ENCODE data around the gene CHRNG. TPM values are rescaled to one million over a fixed set of nuclear protein-coding genes. Genes with fewer than 3 reads are reported as not detected.
"Not testable (repeated sequence)": the region's sequence is repeated elsewhere in the genome, so short reads cannot be mapped to it uniquely, and the experiment has no call there.

The CHRNG gene
- total RNA-seq, 2 experiments from 2014 or later, result not detected

DNA sequence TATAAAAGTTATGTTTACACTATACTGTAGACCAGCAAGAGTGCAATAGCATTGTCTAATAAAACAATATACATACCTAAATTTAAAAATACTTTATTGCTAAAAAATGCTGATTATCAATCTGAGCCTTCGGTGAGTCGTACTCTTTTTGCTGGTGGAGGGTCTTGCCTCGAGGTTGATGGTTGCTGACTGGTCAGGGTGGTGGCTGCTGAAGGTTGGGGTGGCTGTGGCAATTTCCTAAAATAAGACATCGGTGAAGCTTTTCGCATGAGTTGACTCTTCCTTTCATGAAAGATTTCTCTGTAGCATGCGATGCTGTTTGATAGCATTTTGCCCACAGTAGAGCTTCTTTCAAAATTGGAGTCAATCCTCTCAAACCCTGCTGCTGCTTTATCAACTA, 8.5 kb downstream of the CHRNG start:
- DNase-seq, result no peak
- POLR2A ChIA-PET, result no interaction called here
- Mint-ChIP-seq H3K27ac (no peak overlapping the region), H3K9me3 (peaks cover 4% of the 10 kb centered on the region), H3K4me1 (peaks cover 50% of the 10 kb centered on the region), H3K4me3 (no peak overlapping the region), H3K36me3 (ENCODE audit: low read depth) (peaks cover 45% of the 10 kb centered on the region), H3K27me3 (no peaks in the 10 kb centered on the region)
- CTCF ChIA-PET, result interaction anchor here (1.1 kb wide), 1 partner anchor 15 kb away, joined by 3 read pairs; no protein-coding TSS in a partner anchor

DNA sequence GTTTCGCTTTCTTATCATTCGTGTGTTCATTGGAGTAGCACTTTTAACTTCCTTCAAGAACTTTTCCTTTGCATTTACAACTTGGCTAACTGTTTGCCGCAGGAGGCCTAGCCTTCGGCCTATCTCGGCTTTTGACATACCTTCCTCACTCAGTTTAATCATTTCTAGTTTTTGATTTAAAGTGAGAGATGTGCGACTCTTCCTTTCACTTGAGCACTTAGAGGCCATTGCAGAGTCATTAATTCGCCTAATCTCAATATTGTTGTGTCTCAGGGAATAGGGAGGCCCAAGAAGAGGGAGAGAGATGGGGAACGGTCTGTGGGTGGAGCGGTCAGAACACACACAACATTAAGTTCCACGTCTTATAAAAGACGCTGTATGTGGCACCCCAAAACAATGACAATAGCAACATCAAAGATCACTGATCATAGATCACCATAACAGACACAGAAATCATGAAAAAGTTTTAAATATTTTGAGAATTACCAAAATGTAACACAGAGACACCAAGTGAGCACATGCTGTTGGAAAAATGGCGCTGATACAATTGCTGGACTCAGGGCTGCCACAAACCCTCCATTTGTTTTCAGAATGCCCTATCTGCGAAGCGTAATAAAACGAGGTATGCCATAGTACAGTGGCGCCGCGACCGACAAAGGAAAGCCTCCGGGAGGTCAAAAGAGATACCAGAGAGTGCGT, 10.3 kb downstream of the CHRNG start:
- H3K36me3 Mint-ChIP-seq (ENCODE audit: low read depth), result peaks cover 56% of the 10 kb centered on the region
- peaks cover 4% of the 10 kb centered on the region for H3K9me3 Mint-ChIP-seq
- peaks cover 68% of the 10 kb centered on the region for H3K4me1 Mint-ChIP-seq
- H3K27ac Mint-ChIP-seq, result peak overlapping the region; percentile 100
- ChIA-PET POLR2A (no interaction called here), CTCF (interaction anchor here (1.4 to 1.5 kb wide), 2 partner anchors 11 to 718 kb away, joined by 3 to 8 read pairs; partner anchors contain the start of gene CHRNG)
- no peaks in the 10 kb centered on the region for H3K27me3 Mint-ChIP-seq
- no peak for DNase-seq
- peak overlapping the region; percentile 99 for H3K4me3 Mint-ChIP-seq

GRCh38 chr2:232550354-232551249, 11.1 kb downstream of the CHRNG start, which contains the start of the genes EIF4E2 and TIGD1:
Gene EIF4E2 (plus strand): TSS chr2:232550689. CDS start chr2:232550725, 36 bp downstream.
Gene TIGD1 (minus strand): TSS chr2:232550557. CDS start chr2:232549882, 675 bp downstream.
- peak within 1 kb of the TSS; percentile 100 for H3K27ac Mint-ChIP-seq
- POLR2A ChIA-PET, result no interaction called here
- CTCF ChIA-PET, result interaction anchor here (0.8 to 1.5 kb wide), 4 partner anchors 12 to 717 kb away, joined by 3 to 8 read pairs (median 3); partner anchors contain the start of genes CHRNG and PRSS56

DNA sequence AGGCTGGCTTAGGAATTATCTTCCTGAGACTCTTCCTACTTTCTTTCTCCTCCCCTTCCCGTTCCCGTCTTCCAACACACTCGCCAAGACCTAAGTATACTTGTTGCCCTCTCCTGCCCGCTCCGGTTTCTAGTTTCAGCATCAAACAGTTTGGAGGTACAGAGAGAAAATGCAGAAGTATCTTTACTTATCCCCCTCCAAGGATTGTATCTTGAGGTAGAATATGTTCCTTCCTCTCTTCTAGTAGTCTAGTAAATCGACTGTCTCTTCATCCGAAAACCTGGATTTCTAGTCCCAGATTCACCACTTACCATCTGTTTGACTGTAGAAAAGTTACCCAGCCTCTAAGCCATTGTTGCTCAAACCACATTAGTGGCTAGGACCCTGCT, 11.8 kb downstream of the CHRNG start:
- Mint-ChIP-seq H3K36me3 (ENCODE audit: low read depth) (peaks cover 60% of the 10 kb centered on the region), H3K27ac (peak overlapping the region; percentile 100), H3K9me3 (peaks cover 4% of the 10 kb centered on the region), H3K4me3 (peak overlapping the region; percentile 99), H3K4me1 (peaks cover 75% of the 10 kb centered on the region), H3K27me3 (no peaks in the 10 kb centered on the region)
- ChIA-PET CTCF (interaction anchor here (0.8 to 1.5 kb wide), 4 partner anchors 12 to 716 kb away, joined by 3 to 8 read pairs (median 3); partner anchors contain the start of genes CHRNG and PRSS56), POLR2A (no interaction called here)
- no peak for DNase-seq

More at GRCh38 chr2:232550354-232551249, 11.1 kb downstream of the CHRNG start, which contains the start of the genes EIF4E2 and TIGD1:
- Mint-ChIP-seq H3K9me3 (peaks cover 4% of the 10 kb centered on the region), H3K36me3 (ENCODE audit: low read depth) (peaks cover 59% of the 10 kb centered on the region), H3K4me1 (peaks cover 76% of the 10 kb centered on the region), H3K27me3 (no peaks in the 10 kb centered on the region), H3K4me3 (peak within 1 kb of the TSS; percentile 99)
- DNase-seq, result peak; percentile 92

GRCh38 chr2:232551776-232552175, 12.3 kb downstream of the CHRNG start:
- Mint-ChIP-seq H3K4me3 (peak overlapping the region; percentile 99), H3K27me3 (no peaks in the 10 kb centered on the region), H3K9me3 (peaks cover 4% of the 10 kb centered on the region), H3K4me1 (peaks cover 73% of the 10 kb centered on the region), H3K27ac (peak overlapping the region; percentile 100), H3K36me3 (ENCODE audit: low read depth) (peaks cover 61% of the 10 kb centered on the region)
- ChIA-PET POLR2A (no interaction called here), CTCF (no interaction called here)
- no peak for DNase-seq

DNA sequence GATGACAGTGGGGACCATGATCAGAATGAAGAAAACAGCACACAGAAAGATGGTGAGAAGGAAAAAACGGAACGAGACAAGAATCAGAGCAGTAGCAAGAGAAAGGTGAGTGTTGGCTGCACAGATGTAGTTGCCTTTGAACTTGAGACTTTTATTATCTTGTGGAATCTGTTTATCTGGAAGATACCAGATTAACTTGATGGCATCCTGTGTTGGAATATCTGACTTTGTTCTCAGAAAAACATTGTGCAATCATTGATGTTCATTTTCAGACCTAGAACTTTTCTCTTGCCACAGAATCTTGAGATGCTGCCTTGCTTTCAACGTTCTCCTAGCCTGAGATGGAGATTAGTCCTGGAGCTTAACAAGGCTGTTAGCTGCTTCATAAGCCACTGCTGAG, 16.9 kb downstream of the CHRNG start:
- H3K4me1 Mint-ChIP-seq, result peaks cover 43% of the 10 kb centered on the region
- ChIA-PET CTCF (no interaction called here), POLR2A (no interaction called here)
- H3K9me3 Mint-ChIP-seq, result no peaks in the 10 kb centered on the region
- no peak overlapping the region for H3K27ac Mint-ChIP-seq
- peaks cover 64% of the 10 kb centered on the region for H3K36me3 Mint-ChIP-seq (ENCODE audit: low read depth)
- no peak for DNase-seq
- no peaks in the 10 kb centered on the region for H3K27me3 Mint-ChIP-seq
- H3K4me3 Mint-ChIP-seq, result no peak overlapping the region

- Mint-ChIP-seq H3K9me3 (no peaks in the 10 kb centered on the region), H3K27ac (no peak overlapping the region), H3K27me3 (no peaks in the 10 kb centered on the region), H3K4me1 (no peaks in the 10 kb centered on the region), H3K4me3 (no peak overlapping the region), H3K36me3 (ENCODE audit: low read depth) (peaks cover 58% of the 10 kb centered on the region)
- ChIA-PET POLR2A (no interaction called here), CTCF (interaction anchor here (0.6 to 1.5 kb wide), 8 partner anchors 15 to 1262 kb away, joined by 3 to 4 read pairs (median 3); no protein-coding TSS in a partner anchor)
- no peak for DNase-seq
Measured at GRCh38 chr2:232562515-232563151, 23.1 kb downstream of the CHRNG start.

- H3K9me3 Mint-ChIP-seq, result no peaks in the 10 kb centered on the region
- no peaks in the 10 kb centered on the region for H3K27me3 Mint-ChIP-seq
- CTCF ChIA-PET, result interaction anchor here (0.8 to 1.3 kb wide), 4 partner anchors 14 to 42 kb away, joined by 3 to 4 read pairs (median 4); no protein-coding TSS in a partner anchor
- H3K4me3 Mint-ChIP-seq, result no peak overlapping the region
- no peak for DNase-seq
- no peaks in the 10 kb centered on the region for H3K4me1 Mint-ChIP-seq
- H3K36me3 Mint-ChIP-seq (ENCODE audit: low read depth), result peaks cover 58% of the 10 kb centered on the region
- POLR2A ChIA-PET, result no interaction called here
- H3K27ac Mint-ChIP-seq, result no peak overlapping the region
Measured at GRCh38 chr2:232563580-232563979, 24.1 kb downstream of the CHRNG start.

DNA sequence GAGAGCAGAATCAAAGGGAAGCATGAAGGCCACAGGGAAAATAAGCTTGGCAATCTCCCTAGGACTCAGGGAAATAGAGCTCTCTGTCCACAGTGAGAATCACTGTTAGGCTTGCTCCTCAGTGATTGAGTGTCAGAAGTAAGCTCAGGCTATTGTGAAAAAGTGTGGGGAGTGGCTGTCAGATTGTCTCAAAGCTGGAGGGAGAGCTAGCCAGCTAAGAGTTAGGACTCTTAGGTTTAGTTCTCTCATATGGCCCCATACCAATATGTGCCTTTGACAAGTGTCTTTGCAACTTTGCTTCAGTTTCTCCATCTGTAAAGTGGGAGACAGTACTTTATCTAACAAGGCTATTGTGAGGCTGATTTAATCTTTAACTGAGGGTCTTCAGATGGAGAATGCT, 28.2 kb downstream of the CHRNG start:
- Mint-ChIP-seq H3K36me3 (ENCODE audit: low read depth) (peaks cover 45% of the 10 kb centered on the region), H3K4me1 (no peaks in the 10 kb centered on the region), H3K27ac (no peak overlapping the region), H3K27me3 (no peaks in the 10 kb centered on the region), H3K4me3 (no peak overlapping the region), H3K9me3 (no peaks in the 10 kb centered on the region)
- POLR2A ChIA-PET, result no interaction called here
- CTCF ChIA-PET, result no interaction called here
- no peak for DNase-seq

DNA sequence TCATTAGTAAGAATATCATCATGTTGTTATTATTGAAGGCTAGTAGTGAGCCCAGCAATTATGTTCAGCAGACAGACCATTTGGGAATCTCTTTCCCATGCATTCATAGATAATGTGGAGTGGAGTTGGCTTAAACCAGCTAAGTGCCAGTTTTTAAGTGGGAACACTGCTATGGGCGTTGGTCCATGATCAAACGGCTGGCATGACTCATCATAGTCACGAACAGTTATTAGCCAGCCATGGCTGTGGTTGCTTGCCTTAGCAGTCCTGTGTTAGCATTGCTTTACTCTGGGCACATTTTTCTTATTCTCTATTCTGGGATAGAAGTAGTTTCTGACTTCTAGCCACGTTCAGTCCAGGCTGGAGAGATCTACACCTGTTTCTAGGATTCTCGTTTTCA, 28.7 kb downstream of the CHRNG start:
- Mint-ChIP-seq H3K9me3 (no peaks in the 10 kb centered on the region), H3K27me3 (no peaks in the 10 kb centered on the region), H3K4me3 (no peak overlapping the region), H3K27ac (no peak overlapping the region), H3K36me3 (ENCODE audit: low read depth) (peaks cover 41% of the 10 kb centered on the region), H3K4me1 (no peaks in the 10 kb centered on the region)
- CTCF ChIA-PET, result no interaction called here
- POLR2A ChIA-PET, result no interaction called here
- no peak for DNase-seq

DNA sequence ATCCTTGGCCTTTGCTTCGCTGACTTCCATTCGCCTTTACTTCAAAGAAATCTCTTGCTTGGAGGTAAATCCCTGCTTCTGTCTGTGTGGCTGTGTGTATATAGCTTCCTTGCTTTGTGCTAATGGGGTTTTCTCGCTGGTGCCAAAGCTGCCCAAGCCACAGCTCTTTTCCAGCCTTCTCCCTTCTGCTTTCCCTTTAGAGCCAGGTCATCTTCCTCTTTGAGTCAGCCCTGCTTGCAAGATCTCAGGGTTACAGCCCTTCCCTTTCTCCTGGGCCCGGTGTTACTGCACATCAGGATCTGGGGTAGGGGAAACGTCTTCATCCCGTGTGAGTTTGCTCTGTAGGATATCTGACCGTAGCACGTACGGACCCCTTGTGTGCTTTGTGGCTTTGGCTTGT, 30.0 kb downstream of the CHRNG start:
- no peak for DNase-seq
- no peaks in the 10 kb centered on the region for H3K9me3 Mint-ChIP-seq
- peak overlapping the region; percentile 38 for H3K27ac Mint-ChIP-seq
- CTCF ChIA-PET, result no interaction called here
- no peaks in the 10 kb centered on the region for H3K4me1 Mint-ChIP-seq
- POLR2A ChIA-PET, result no interaction called here
- H3K4me3 Mint-ChIP-seq, result no peak overlapping the region
- peaks cover 41% of the 10 kb centered on the region for H3K36me3 Mint-ChIP-seq (ENCODE audit: low read depth)
- H3K27me3 Mint-ChIP-seq, result no peaks in the 10 kb centered on the region

GRCh38 chr2:232570481-232570880, 31.0 kb downstream of the CHRNG start:
- POLR2A ChIA-PET, H3K27me3 Mint-ChIP-seq, H3K9me3 Mint-ChIP-seq, H3K27ac Mint-ChIP-seq, H3K4me3 Mint-ChIP-seq, DNase-seq, H3K4me1 Mint-ChIP-seq: not testable (repeated sequence)
- CTCF ChIA-PET, result interaction anchor here (1.0 to 1.7 kb wide), 4 partner anchors 10 to 35 kb away, joined by 3 read pairs; no protein-coding TSS in a partner anchor
- peaks cover 34% of the 10 kb centered on the region for H3K36me3 Mint-ChIP-seq (ENCODE audit: low read depth)
